Aorta (tissue), 5 donors: ENCODE data around the gene MEAK7. TPM values are rescaled to one million over a fixed set of nuclear protein-coding genes. Genes with fewer than 3 reads are reported as not detected.

Experiments
- ATAC-seq: fragments of 200-7000 bp; cut with Tn5 transposase; one replicate; pipeline ENCODE4 v1.9.1; 2022; ENCODE audit warnings: moderate library complexity; ENCODE audit not compliant: low FRiP score
- DNase-seq, 2 donors: peaks; one replicate each; pipeline ENCODE4 v3.0.0-alpha.2; 2020
- H3K27ac ChIP-seq, 2 donors: one replicate each; pipeline ENCODE4 v1.5.1; 2013; ENCODE audit warnings: low read length in 2 of 2, mild to moderate bottlenecking in 2 of 2, moderate library complexity in 2 of 2, control low read depth in 1 of 2, inconsistent platforms in 1 of 2, low read depth in 1 of 2
- H3K27me3 ChIP-seq, 2 donors: one replicate each; pipeline ENCODE4 v1.6.1; 2013; ENCODE audit warnings: control low read depth in 1 of 2, low read length in 1 of 2, mild to moderate bottlenecking in 1 of 2, moderate library complexity in 1 of 2; ENCODE audit not compliant: insufficient read depth in 2 of 2, control insufficient read depth in 1 of 2
- H3K36me3 ChIP-seq, 2 donors: one replicate each; pipeline ENCODE4 v1.6.1; 2013; ENCODE audit warnings: control low read depth in 1 of 2, low read length in 1 of 2, mild to moderate bottlenecking in 1 of 2; ENCODE audit not compliant: insufficient read depth in 2 of 2, control insufficient read depth in 1 of 2
- H3K4me1 ChIP-seq, 2 donors: one replicate each; pipeline ENCODE4 v1.6.1; 2013; ENCODE audit warnings: low read length in 2 of 2, control low read depth in 1 of 2, mild to moderate bottlenecking in 1 of 2, moderate library complexity in 1 of 2; ENCODE audit not compliant: insufficient read depth in 2 of 2, control insufficient read depth in 1 of 2
- H3K4me3 ChIP-seq, 2 donors: one replicate each; pipeline ENCODE4 v1.5.1; 2013; ENCODE audit warnings: low read length in 2 of 2, control low read depth in 1 of 2, mild to moderate bottlenecking in 1 of 2
- H3K9me3 ChIP-seq: one replicate; pipeline ENCODE4 v1.6.1; 2013; ENCODE audit warnings: mild to moderate bottlenecking, low read length; ENCODE audit not compliant: control insufficient read depth
- WGBS, 2 donors: extraction: QIAGEN DNeasy Blood & Tissue Kit; methylation state at CpG; one replicate each; pipeline ENCODE4 v1.1.7; 2013; 5-methylcytosine and 5-hydroxymethylcytosine counted together
- intact Hi-C, 2 donors: fragments of 100-400 bp; cut with DNase I; formaldehyde crosslinking; loops; one replicate each; pipeline versions ENCODE4 v1.14.2 to v1.15.0; 2022
- polyA plus RNA-seq, 2 donors: library from polyadenylated mRNA; stranded (reverse); fragments of 200-250 nt; gene quantifications; one replicate each; pipeline ENCODE4 v1.2.3, GENCODE V29; 2013
- total RNA-seq, 2 donors: library from RNA; stranded (reverse); fragmentation: NEBNext Ultra II Directional; extraction: Animal tissue kit (Norgen Biotek cat#: 25700); gene quantifications; one replicate each; pipeline ENCODE4 v1.2.1, GENCODE V29; 2021
- donor health status: healthy with polysubstance abuse.
- donor health status: Bipolar disorder and iron deficiency.
- donor health status: DM: no; HTN: no; CAD: no.
- donor health status: DM: no; HTN: no; CAD: no.
- donor health status: DM: yes; HTN: yes; CAD: no.

Gene MEAK7
- total and polyA plus RNA-seq, 4 donors: 3.4 to 23.9 (median 11.6) TPM

- Histone ChIP-seq H3K9me3 (no peaks in the 10 kb centered on the region), H3K36me3 (no peaks in the 10 kb centered on the region), H3K4me1 (no peaks in the 10 kb centered on the region), H3K27me3 (no peaks in the 10 kb centered on the region), H3K4me3 (no peak overlapping the region), H3K27ac (no peak overlapping the region)
- WGBS, 2 donors: 91 to 92% methylated on average over 38 of the region's 38 CpGs
- DNase-seq (peak in 1 of 2 donors; percentile 57), ATAC-seq (no peak)
- intact Hi-C loops: no loop called here
Measured at GRCh38 chr16:84458606-84459532, 45.6 kb downstream of the MEAK7 start.

- H3K9me3 ChIP-seq: no peaks in the 10 kb centered on the region
- peaks cover 0 to 3% of the 10 kb centered on the region in 2 donors for H3K27me3 ChIP-seq
- H3K4me1 ChIP-seq: no peaks in the 10 kb centered on the region
- DNase-seq: peak in 1 of 2 donors; percentile 31
- no peak overlapping the region for H3K27ac ChIP-seq
- intact Hi-C loops: no loop called here
- 90 to 92% methylated on average over 9 of the region's 9 CpGs for WGBS, 2 donors
- no peak for ATAC-seq
- no peaks in the 10 kb centered on the region for H3K36me3 ChIP-seq
- H3K4me3 ChIP-seq: no peak overlapping the region
Measured at GRCh38 chr16:84455031-84455430, 49.4 kb downstream of the MEAK7 start.

Other genes starting within 250 kb of the MEAK7 start
- 10 to 100 TPM; 11.8 to 33.5 TPM for gene WFDC1, start 209.8 kb downstream of the MEAK7 start, total RNA-seq
- gene WFDC1, start 209.8 kb downstream of the MEAK7 start, polyA plus RNA-seq: 10 to 100 TPM; 23.0 to 72.2 TPM
- under 1 TPM in 1 of 2 donors, not detected in 1; 0.49 TPM for gene ATP2C2, start 136.1 kb downstream of the MEAK7 start, total RNA-seq
- 1 to 10 TPM in 1 of 2 donors, not detected in 1; 4.3 TPM for gene ATP2C2, start 136.1 kb downstream of the MEAK7 start, polyA plus RNA-seq
- gene COTL1, start 113.4 kb upstream of the MEAK7 start, total RNA-seq: 10 to 100 TPM; 61.9 to 69.9 TPM
- 10 to 100 TPM; 22.8 to 58.1 TPM for gene COTL1, start 113.4 kb upstream of the MEAK7 start, polyA plus RNA-seq
- 10 to 100 TPM; 48.0 to 60.0 TPM for gene KLHL36, start 143.9 kb upstream of the MEAK7 start, total RNA-seq
- gene KLHL36, start 143.9 kb upstream of the MEAK7 start, polyA plus RNA-seq: 10 to 100 TPM; 10.1 to 25.6 TPM
- gene USP10, start 195.3 kb upstream of the MEAK7 start, total RNA-seq: 10 to 100 TPM; 53.4 to 59.4 TPM
- 10 to 100 TPM; 14.0 to 26.8 TPM for gene USP10, start 195.3 kb upstream of the MEAK7 start, polyA plus RNA-seq